ENCODE results near the gene POLR3B.

The POLR3B gene

GRCh38 chr12:106359646-106360399 is 2.3 kb downstream of the POLR3B start:
- no peak overlapping the region for H4K8ac ChIP-seq (ENCODE audit: low read depth, low read length)
- H3K56ac ChIP-seq (ENCODE audit: low read length), result no peak overlapping the region
- H3K4me2 ChIP-seq (ENCODE audit: low read length), result no peak overlapping the region
- H4K5ac ChIP-seq (ENCODE audit: low read length), result no peak overlapping the region
- no peak overlapping the region for H3K4me3 ChIP-seq (ENCODE audit: low read length)
- H3K79me2 ChIP-seq (ENCODE audit: control insufficient read depth, insufficient read depth, low read length), result peaks cover 8% of the 10 kb centered on the region
- WGBS (ENCODE audit: extremely low coverage, insufficient coverage, low lambda C conversion rate), result no CpG with 5 or more reads among the region's 7 CpGs
- no peak overlapping the region for H2BK15ac ChIP-seq (replicated peaks; ENCODE audit: low read depth)
- H3K79me1 ChIP-seq (ENCODE audit: low read length), result peaks cover 18% of the 10 kb centered on the region
- no peak overlapping the region for H3K4ac ChIP-seq (ENCODE audit: low read depth, low read length)
- DNase-seq, result no peak
- H3K18ac ChIP-seq (ENCODE audit: low read length), result no peak overlapping the region
- no peak overlapping the region for H3K27ac ChIP-seq (ENCODE audit: low read depth, low read length)
- no peak overlapping the region for H3K23ac ChIP-seq (ENCODE audit: low read length)
- no peak overlapping the region for H2BK5ac ChIP-seq (ENCODE audit: low read length)
- no peaks in the 10 kb centered on the region for H3K27me3 ChIP-seq (ENCODE audit: insufficient read depth, low read length, poor library complexity)
- no peak overlapping the region for H3K9ac ChIP-seq (ENCODE audit: low read length)
- no peak overlapping the region for H2AK5ac ChIP-seq (ENCODE audit: low read length)
- no peaks in the 10 kb centered on the region for H3K36me3 ChIP-seq (ENCODE audit: control insufficient read depth, insufficient read depth, low read length)
- peaks cover 1% of the 10 kb centered on the region for H3K4me1 ChIP-seq (ENCODE audit: control insufficient read depth, low read depth, low read length)
- H2BK120ac ChIP-seq (ENCODE audit: low read depth, low read length), result no peak overlapping the region

GRCh38 chr12:106360400-106360994 is 2.9 kb downstream of the POLR3B start:
- Histone ChIP-seq H3K36me3 (ENCODE audit: control insufficient read depth, insufficient read depth, low read length) (no peaks in the 10 kb centered on the region), H3K4ac (ENCODE audit: low read depth, low read length) (no peak overlapping the region), H3K4me2 (ENCODE audit: low read length) (no peak overlapping the region), H3K18ac (ENCODE audit: low read length) (no peak overlapping the region), H2BK15ac (replicated peaks; ENCODE audit: low read depth) (no peak overlapping the region), H2BK120ac (ENCODE audit: low read depth, low read length) (no peak overlapping the region), H3K56ac (ENCODE audit: low read length) (peak overlapping the region; percentile 38), H4K8ac (ENCODE audit: low read depth, low read length) (no peak overlapping the region), H3K27ac (ENCODE audit: low read depth, low read length) (no peak overlapping the region), H3K23ac (ENCODE audit: low read length) (no peak overlapping the region), H3K9ac (ENCODE audit: low read length) (no peak overlapping the region), H3K27me3 (ENCODE audit: insufficient read depth, low read length, poor library complexity) (no peaks in the 10 kb centered on the region), H4K5ac (ENCODE audit: low read length) (no peak overlapping the region), H3K79me1 (ENCODE audit: low read length) (peaks cover 18% of the 10 kb centered on the region), H2AK5ac (ENCODE audit: low read length) (no peak overlapping the region), H3K79me2 (ENCODE audit: control insufficient read depth, insufficient read depth, low read length) (peaks cover 8% of the 10 kb centered on the region), H2BK5ac (ENCODE audit: low read length) (no peak overlapping the region), H3K4me1 (ENCODE audit: control insufficient read depth, low read depth, low read length) (peaks cover 1% of the 10 kb centered on the region), H3K4me3 (ENCODE audit: low read length) (no peak overlapping the region)
- no peak for DNase-seq
- WGBS (ENCODE audit: extremely low coverage, insufficient coverage, low lambda C conversion rate), result no CpG with 5 or more reads among the region's 5 CpGs

- Histone ChIP-seq H3K79me1 (ENCODE audit: low read length) (peaks cover 18% of the 10 kb centered on the region), H3K79me2 (ENCODE audit: control insufficient read depth, insufficient read depth, low read length) (peaks cover 8% of the 10 kb centered on the region), H3K4me3 (ENCODE audit: low read length) (no peak overlapping the region), H2AK5ac (ENCODE audit: low read length) (no peak overlapping the region), H2BK120ac (ENCODE audit: low read depth, low read length) (no peak overlapping the region), H3K4ac (ENCODE audit: low read depth, low read length) (no peak overlapping the region), H2BK5ac (ENCODE audit: low read length) (no peak overlapping the region), H2BK15ac (replicated peaks; ENCODE audit: low read depth) (no peak overlapping the region), H3K36me3 (ENCODE audit: control insufficient read depth, insufficient read depth, low read length) (no peaks in the 10 kb centered on the region), H3K9ac (ENCODE audit: low read length) (no peak overlapping the region), H3K27me3 (ENCODE audit: insufficient read depth, low read length, poor library complexity) (no peaks in the 10 kb centered on the region), H3K23ac (ENCODE audit: low read length) (no peak overlapping the region), H4K8ac (ENCODE audit: low read depth, low read length) (no peak overlapping the region), H3K18ac (ENCODE audit: low read length) (no peak overlapping the region), H4K5ac (ENCODE audit: low read length) (no peak overlapping the region), H3K56ac (ENCODE audit: low read length) (no peak overlapping the region), H3K27ac (ENCODE audit: low read depth, low read length) (no peak overlapping the region), H3K4me1 (ENCODE audit: control insufficient read depth, low read depth, low read length) (peaks cover 1% of the 10 kb centered on the region), H3K4me2 (ENCODE audit: low read length) (no peak overlapping the region)
- DNase-seq, result no peak
- WGBS (ENCODE audit: extremely low coverage, insufficient coverage, low lambda C conversion rate), result no CpG with 5 or more reads among the region's 4 CpGs
Measured at GRCh38 chr12:106362971-106363370, 5.4 kb downstream of the POLR3B start.

GRCh38 chr12:106364261-106364660 is 6.7 kb downstream of the POLR3B start:
- no peak overlapping the region for H2BK120ac ChIP-seq (ENCODE audit: low read depth, low read length)
- no peaks in the 10 kb centered on the region for H3K36me3 ChIP-seq (ENCODE audit: control insufficient read depth, insufficient read depth, low read length)

GRCh38 chr12:106369624-106370346 is 12.2 kb downstream of the POLR3B start:
- no peak for DNase-seq
- H3K36me3 ChIP-seq (ENCODE audit: control insufficient read depth, insufficient read depth, low read length), result no peaks in the 10 kb centered on the region

More at GRCh38 chr12:106364261-106364660, 6.7 kb downstream of the POLR3B start:
- WGBS (ENCODE audit: extremely low coverage, insufficient coverage, low lambda C conversion rate), result no CpG with 5 or more reads among the region's 4 CpGs
- Histone ChIP-seq H3K23ac (ENCODE audit: low read length) (no peak overlapping the region), H2BK15ac (replicated peaks; ENCODE audit: low read depth) (no peak overlapping the region), H3K4me1 (ENCODE audit: control insufficient read depth, low read depth, low read length) (no peaks in the 10 kb centered on the region), H3K4me3 (ENCODE audit: low read length) (no peak overlapping the region), H4K5ac (ENCODE audit: low read length) (no peak overlapping the region), H3K18ac (ENCODE audit: low read length) (no peak overlapping the region), H3K79me2 (ENCODE audit: control insufficient read depth, insufficient read depth, low read length) (peaks cover 5% of the 10 kb centered on the region), H3K27me3 (ENCODE audit: insufficient read depth, low read length, poor library complexity) (no peaks in the 10 kb centered on the region), H3K4me2 (ENCODE audit: low read length) (no peak overlapping the region), H2BK5ac (ENCODE audit: low read length) (no peak overlapping the region), H3K27ac (ENCODE audit: low read depth, low read length) (no peak overlapping the region), H3K79me1 (ENCODE audit: low read length) (peaks cover 14% of the 10 kb centered on the region), H3K4ac (ENCODE audit: low read depth, low read length) (no peak overlapping the region), H3K9ac (ENCODE audit: low read length) (no peak overlapping the region), H3K56ac (ENCODE audit: low read length) (no peak overlapping the region), H4K8ac (ENCODE audit: low read depth, low read length) (no peak overlapping the region), H2AK5ac (ENCODE audit: low read length) (no peak overlapping the region)
- DNase-seq, result no peak

More at GRCh38 chr12:106369624-106370346, 12.2 kb downstream of the POLR3B start:
- H2BK15ac ChIP-seq (replicated peaks; ENCODE audit: low read depth), result no peak overlapping the region
- no peaks in the 10 kb centered on the region for H3K4me1 ChIP-seq (ENCODE audit: control insufficient read depth, low read depth, low read length)
- no peak overlapping the region for H3K23ac ChIP-seq (ENCODE audit: low read length)
- H3K27ac ChIP-seq (ENCODE audit: low read depth, low read length), result no peak overlapping the region
- H2BK5ac ChIP-seq (ENCODE audit: low read length), result no peak overlapping the region
- no peaks in the 10 kb centered on the region for H3K27me3 ChIP-seq (ENCODE audit: insufficient read depth, low read length, poor library complexity)
- no peak overlapping the region for H2AK5ac ChIP-seq (ENCODE audit: low read length)
- no peak overlapping the region for H2BK120ac ChIP-seq (ENCODE audit: low read depth, low read length)
- no peak overlapping the region for H3K56ac ChIP-seq (ENCODE audit: low read length)
- no peak overlapping the region for H3K4me3 ChIP-seq (ENCODE audit: low read length)
- no peak overlapping the region for H3K18ac ChIP-seq (ENCODE audit: low read length)
- no peak overlapping the region for H3K9ac ChIP-seq (ENCODE audit: low read length)
- no peak overlapping the region for H4K8ac ChIP-seq (ENCODE audit: low read depth, low read length)
- no peak overlapping the region for H3K4me2 ChIP-seq (ENCODE audit: low read length)
- H3K4ac ChIP-seq (ENCODE audit: low read depth, low read length), result no peak overlapping the region
- WGBS (ENCODE audit: extremely low coverage, insufficient coverage, low lambda C conversion rate), result no CpG with 5 or more reads among the region's 6 CpGs
- no peaks in the 10 kb centered on the region for H3K79me2 ChIP-seq (ENCODE audit: control insufficient read depth, insufficient read depth, low read length)
- H3K79me1 ChIP-seq (ENCODE audit: low read length), result no peaks in the 10 kb centered on the region
- H4K5ac ChIP-seq (ENCODE audit: low read length), result no peak overlapping the region

Measured in mesendoderm (in vitro differentiated cells).